ENCODE measurements around the gene CD81. TPM values are rescaled to one million over a fixed set of nuclear protein-coding genes. Genes with fewer than 3 reads are reported as not detected.

The CD81 gene
- polyA plus RNA-seq, 1 donor: 447 TPM

DNA sequence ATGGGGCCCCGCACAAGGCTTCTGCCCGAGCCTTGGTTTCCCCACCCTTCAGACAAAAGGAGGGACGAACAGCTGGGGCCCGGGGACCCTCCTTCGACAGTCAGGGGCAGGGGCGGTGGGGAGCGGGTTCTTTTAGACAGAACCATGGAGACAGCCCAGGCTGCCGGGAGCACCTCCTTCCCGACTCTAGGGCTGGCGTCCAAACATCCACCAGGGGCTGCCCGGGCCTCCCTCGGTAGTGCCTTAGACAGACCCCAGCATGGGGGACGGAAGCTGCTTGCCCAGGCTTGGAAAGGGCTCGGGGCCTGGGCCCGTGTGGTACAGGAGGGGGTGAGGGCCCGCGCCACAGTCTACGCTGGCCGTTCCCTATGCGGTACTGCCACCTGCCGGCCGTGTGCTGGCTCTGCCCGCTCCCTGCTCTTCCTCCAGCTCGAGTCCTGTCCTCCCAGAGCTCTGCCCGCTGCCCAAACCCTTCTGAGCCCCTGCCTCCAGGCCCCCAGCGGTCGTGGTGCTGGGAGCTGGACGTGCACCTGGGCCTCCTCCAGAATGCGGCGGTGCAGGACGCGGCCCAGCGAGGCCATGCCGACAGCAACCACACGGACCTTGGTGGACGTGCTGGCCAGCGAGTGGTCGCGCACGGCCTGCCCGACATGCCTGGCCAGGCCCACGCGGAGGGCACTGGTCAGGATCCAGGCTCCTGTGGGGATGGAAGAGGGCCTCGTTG lies 43.6 kb downstream of the CD81 start:
- peak; percentile 29 for DNase-seq (ENCODE audit: low read depth)

DNA sequence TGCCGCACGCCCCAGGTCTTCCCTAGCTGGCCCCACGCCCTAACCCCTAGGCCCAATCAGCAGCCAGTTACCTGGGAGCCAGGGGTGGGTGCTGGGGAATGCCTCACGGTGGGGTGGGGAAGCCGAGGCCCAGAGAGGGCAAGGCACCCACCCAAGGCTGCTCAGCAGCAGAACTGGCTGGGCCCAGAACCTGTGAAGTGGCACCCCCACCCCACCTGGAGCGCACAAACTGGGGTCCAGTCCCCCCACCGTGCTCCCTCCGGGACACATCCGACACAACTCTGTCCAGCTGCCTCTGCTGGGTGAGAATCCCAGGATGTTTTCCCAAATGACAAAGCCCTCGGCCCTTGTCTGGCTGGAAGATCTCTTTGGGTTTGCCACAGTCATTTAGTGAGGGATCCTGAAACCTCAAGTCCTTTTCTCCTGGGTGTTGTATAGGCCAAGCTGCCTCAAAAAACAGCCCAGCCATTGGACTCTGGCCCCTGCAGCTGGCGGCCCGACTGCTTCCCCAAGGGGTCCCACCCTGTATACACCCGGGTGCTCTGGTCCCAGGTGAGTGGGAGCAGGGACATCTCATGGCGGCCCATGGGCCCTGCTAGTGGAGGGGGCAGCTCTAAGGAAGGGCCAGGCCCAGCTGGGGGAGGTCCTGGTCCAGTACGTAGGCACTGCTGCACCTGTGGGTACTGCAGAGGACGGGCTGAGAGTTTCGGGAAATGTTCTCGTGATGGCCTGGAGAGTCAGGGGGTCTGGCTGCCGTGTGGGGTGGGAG lies 44.3 kb downstream of the CD81 start:
- no peak for DNase-seq (ENCODE audit: low read depth)

DNA sequence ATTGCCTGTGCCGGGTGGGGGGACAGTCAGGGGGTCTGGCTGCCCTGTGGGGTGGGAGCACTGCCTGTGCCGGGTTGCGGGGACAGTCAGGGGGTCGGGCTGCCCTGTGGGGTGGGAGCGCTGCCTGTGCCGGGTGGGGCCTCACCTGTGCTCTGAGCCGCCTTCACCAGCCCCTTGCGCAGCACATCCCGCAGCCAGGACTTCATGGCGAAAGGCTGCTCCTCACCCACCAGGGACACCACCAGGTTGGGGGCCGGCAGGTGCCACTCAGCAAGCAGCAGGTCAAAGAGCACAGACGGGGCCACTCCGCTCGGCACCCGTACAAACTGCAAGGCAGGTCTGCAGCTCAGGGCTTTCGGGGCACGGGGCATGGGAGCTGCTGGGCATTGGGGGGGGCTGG lies 44.9 kb downstream of the CD81 start:
- no peak for DNase-seq (ENCODE audit: low read depth)

DNA sequence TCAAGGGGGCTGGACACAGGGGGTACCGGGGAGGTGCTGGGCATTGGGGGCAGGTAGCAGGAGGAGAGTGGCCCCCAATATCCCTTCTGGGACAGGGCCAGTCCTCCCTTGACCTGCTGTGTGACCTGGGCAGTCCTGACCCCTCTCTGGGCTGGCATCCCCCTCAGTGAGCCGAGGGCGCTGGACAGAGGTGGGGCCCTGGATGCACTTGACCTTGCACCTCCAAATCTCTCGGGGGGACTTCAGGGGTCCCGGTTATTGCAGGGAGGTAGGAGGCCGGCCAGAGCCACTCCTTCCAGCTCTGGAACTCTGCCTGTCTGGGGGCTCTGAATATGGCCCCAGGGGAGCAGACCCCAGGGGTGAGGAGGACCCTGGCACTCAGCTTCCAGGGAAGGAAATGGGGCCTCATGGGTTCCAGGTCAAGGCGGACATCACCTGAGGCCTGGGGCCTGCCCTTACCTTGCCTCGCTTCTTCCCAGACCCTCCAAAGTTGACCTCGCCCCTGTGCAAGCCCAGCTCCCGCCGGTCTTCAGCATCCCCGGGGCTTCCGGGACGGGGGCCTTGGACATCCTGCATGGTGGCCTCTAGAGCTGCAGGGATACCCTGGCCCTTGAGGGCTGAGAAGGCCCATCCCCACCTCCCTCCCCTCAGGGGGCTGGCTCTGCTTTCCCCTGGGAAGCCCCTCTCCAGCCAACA lies 45.5 kb downstream of the CD81 start:
- DNase-seq (ENCODE audit: low read depth): no peak

DNA sequence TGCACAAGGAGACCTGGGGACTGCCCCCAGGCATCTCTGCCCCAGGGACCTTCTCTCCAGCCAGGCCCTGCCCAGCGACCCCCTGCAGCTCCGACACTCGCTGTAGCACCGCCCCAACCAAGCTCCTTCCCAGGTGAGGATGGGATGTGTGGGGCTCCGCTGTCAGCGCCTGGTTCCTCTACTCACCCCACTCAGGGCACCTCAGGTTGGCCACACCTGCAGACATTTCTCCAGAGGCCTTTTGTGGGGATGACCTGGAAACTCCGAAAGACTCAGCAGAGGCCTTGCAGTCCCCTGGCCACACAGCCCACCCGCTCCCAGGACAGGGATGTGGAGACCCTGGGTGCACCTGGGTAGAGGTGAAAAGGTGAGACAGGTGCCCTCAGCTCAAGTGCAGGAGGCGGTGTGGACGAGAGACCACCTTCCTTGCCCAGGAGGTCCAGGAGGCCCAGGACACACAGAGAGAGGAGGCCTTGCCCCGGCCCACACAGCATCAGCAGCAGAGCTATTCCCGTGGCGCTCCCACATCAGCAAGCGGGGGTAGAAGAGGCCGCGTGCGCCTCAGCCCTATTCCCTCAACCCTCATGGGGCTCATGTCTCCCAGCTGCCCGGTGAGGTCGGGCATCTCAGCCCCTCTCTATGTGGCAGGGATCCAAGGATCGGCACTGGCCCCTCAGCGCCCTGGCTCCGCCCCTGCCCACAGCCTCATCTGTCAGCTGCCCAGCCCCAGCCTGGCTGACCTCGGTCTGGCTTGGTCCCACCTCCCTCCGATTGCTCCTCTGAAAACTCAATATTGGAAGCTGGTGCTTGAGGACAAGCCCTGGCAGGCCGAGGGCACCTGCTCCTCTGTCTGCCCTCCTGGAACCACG lies 46.3 kb downstream of the CD81 start:
- no peak for DNase-seq (ENCODE audit: low read depth)

DNA sequence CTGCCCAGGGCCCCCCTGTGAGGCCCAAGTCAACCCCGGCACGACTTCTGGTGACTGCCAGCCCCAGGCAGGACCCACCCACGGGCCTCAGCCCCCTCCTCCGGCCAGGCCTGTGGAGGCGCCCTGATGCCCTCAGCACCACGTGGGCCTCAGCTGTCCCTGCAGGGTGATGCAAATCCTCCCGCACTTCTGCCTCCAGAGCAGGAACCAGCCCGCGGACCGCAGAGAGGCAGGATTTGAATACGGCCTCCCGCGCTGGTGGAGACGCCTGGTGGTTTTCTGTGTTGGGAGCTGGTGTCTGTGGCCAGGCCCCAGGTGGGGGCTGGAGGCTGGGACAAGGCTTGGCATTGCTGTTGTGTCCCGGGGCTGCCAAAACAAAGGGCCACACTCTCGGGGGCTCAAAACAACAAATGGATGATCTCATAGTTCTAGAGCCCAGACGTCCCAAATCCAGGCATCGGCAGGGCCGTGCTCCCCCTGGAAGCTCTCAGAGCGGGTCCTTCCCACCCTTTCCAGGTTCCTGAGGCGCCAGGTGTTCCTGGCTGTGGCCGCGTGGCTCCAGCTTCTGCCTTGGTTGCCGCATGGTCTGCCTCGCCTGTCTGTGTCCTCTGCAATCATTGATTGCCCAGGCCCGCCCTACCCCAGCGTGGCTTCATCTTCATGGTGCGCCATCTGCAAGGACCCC lies 47.8 kb downstream of the CD81 start:
- no peak for DNase-seq (ENCODE audit: low read depth)

DNA sequence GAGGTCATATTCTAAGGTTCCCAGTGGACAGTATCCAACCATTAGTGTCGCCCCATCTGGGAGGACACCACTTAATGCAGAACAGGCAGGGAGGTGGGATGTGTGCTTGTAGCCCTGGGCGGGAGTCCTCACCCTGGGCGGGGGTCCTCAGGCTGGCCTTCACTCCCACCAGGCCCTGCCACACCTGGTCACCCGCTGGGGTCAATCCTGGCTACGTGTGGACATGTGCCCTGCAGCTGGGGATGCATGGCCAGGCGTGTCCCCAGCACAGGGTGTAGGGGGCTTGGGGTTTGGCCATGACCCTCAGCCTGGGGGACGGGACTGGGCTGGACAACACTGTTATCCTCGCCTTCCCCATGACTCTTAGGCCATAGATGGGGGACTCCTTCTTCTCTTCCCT lies 48.4 kb downstream of the CD81 start:
- no peak for DNase-seq (ENCODE audit: low read depth)

DNA sequence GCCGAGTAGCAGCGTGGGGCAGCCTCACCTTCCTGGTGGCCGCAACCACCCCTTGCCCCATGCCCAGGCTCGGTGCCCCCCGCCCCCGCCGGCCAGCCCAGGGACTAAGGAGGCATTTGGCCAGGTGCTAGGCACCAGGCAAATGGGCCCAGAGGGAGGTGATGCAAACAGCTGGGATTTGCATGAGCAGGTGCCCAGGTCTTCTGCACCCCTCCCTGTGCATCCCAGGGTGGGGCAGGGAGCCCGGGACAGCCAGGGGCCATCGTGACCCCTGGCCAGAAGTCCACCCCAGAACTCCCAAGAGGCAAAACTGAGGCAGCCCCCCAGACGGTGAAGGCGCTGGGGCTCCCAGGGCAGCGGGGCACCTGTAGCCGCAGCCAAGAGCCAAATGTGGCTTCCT lies 49.1 kb downstream of the CD81 start:
- DNase-seq (ENCODE audit: low read depth): no peak

DNA sequence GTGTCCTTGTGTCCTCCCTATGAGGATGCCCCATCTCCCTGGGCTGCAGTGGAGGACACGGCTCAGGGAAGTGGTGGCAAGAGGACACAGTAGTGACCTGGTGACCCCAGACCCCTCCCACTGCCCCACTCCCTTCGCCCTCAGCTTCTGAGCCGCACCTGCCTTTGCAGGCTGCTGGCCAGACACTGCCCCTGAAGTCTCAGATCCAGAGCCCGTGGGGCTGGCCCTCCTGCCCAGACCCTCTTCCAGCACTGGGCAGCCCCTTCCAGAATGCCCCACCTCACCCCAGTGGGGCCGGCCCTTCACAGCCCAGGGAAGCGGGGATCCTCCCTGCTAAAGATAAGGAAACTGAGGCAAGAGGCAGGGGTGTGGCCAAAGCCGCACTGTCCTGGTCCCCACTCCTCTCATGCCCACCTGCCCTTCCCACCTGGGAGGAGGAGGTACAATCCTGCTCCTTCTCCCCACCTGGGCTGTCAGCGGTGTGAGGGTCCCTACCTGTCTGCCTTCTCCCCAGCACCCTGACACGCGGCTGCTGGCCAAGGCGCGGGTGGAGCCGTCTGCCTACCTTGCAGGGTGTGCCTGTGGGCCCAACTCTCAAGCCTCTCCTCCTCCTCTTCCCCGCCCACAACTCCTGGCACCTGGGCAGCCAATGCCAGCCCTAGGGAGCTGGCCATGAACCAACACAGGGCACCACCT lies 49.9 kb downstream of the CD81 start:
- DNase-seq (ENCODE audit: low read depth): no peak

DNA sequence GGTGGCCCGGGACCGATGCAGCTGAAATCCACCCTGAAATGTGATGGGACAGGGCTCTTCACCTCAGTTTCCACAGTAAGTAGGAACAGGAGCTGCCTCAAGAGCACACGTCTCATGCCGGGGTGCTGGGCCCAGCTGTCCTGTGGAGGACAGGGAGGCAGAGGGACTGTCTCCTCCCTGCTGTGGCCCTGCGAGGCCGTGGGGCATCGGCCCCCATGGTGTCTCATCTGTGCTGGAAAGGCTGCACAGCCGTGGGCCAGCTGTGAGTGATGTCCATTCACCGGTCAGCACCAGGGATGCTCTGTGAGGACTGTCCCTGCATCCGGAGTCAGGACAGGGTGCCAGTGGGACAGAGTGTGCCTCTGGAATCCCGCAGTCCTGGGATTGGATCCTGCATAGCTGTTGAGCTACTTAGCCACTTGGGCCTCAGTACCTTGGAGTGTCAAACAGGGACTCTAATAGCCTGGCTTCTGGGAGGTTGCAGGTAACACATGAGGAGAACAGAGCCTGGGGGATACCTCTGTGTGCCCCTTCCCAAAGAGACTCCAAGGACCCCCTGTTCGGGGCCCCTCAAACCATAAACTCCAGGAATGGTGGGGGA lies 50.7 kb downstream of the CD81 start:
- no peak for DNase-seq (ENCODE audit: low read depth)

DNA sequence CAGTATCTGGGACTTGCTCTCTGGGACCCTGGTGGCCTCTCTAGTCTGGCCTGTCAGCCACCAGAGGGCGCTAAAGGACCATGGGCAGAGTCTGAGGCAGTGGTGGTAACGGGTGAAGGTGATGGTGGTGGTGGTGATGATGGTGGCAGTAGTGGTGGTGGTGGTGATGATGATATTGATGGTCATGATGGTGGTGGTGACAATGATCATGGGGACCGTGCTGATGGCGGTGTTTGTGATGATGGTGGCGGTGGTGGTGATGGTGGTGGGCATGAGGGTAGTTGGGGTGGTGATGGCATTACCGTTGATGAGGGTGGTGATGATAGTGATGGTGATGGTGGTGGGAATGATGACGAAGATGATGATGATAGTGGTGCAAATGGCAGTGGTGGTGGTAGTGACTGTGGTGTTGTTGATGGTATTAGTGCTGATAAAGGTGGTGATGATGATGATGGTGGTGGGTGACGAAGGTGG lies 51.2 kb downstream of the CD81 start:
- DNase-seq (ENCODE audit: low read depth): no peak

DNA sequence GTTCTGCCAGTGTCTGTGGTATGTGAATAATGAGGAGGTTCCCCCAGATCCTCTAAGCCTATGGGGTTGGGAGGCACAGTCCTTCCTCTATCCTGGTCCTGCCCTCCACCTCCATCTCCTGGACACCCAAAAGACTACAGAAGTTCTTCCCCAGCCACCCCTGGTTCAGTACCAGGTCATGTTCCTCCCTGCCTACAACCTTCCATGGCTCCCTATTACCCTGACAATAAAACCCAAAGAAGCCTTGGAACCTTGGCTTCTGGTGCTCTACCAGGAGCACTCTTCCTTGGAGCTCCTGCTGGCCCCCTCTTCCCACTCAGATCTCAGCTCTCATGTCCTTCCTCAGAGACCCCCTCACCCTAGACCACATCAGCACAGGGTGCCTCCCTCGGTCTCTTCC lies 54.3 kb downstream of the CD81 start:
- no peak for DNase-seq (ENCODE audit: low read depth)

DNA sequence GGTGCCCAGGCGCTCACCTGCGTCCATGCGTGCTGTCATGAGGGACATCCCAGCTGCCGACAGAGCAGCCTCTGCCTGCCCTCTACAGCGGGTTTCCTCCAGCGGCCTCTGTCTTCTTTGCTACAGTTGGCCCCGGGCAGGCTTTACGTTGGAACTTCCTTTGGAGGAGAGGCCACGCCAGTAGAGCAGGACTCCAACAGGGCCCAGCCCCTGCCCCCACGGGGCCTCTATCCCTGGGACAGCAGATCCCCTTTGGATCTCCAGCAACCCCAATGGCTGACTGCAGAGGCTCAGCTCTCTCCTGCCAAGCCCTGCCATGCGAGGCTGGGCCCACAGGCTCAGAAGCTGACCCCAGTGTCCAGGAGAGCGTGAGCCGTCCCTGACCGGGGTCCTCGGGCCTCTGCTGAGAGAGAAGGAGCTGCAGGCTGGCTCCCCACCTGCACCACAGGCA lies 55.1 kb downstream of the CD81 start:
- no peak for DNase-seq (ENCODE audit: low read depth)

DNA sequence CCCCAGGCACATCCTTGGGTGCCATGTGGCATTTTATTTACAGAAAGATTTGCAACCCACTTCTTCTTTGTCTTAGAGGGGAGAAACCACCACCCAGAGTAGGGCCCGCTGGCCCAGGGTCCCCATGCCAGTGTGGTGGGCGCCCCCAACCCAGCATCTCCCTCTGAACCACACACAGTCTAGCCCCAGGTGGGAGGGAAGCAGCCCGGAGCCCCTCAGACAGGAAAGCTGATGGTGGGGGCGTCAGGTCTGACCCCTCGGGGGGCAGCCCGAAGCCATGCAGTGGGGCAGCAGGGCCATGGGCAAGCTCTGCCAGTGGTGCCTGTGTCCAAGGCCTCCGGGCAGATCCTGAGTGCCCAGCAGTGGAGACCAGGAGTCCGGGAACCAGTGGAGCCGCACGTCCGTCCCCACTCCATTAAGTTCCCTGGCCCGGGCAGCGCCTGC lies 55.5 kb downstream of the CD81 start:
- DNase-seq (ENCODE audit: low read depth): no peak

DNA sequence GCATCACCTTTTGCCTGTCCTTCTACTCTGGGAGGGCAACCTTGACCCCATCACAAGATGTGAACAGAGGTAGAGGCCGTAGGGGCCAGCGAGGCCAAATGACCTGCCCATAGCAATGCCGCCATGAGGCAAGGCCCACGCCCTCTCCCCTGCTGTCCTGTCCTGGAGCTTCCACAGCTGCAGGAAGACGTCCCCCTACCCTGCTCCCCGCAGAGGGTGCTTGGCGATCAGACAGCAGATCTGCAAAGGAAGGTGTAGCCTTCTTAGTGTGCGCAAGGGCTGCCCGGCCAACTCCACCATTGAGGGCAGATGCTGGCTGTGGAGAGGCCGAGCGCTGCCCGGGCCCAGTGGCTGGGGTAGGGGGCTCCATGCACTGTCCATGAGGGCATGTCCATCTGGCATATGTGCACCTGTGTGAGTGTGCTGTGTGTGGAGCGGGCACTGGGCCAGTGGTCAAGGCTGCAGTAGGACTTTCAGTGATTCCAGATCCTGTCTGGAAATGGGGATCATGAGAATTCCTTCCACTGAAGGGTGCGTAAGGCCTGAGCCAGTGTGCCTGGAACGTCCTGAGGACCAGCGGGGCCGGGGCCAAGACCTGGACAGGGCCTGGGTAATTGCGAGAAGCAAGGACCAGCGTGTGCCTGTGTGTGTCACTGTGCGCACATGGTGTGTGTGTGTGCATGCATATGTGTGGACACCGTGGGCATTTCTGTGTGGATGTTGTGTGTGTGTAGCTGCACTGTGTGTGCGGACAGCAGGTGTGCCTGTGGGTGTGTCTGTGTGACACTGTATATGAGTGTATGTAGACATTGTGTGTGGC lies 56.2 kb downstream of the CD81 start:
- no peak for DNase-seq (ENCODE audit: low read depth)

DNA sequence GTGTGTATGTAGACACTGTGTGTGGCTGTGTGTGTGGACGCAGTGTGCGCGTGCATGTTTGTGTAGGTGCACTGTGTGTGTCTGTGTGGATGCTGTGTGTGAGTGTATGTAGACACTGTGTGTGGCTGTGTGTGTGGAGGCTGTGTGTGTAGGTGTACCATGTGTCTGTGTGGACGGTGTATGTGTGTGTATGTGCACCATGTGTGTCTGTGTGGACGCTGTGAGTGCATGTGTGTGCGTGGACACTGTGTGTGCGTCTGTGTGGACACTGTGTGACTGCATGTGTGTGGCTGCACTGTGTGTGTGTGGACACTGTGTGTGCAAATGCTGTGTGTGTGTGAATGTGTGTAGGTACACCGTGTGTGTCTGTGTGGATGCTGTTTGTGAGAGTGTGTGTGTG lies 56.9 kb downstream of the CD81 start:
- DNase-seq (ENCODE audit: low read depth): no peak

DNA sequence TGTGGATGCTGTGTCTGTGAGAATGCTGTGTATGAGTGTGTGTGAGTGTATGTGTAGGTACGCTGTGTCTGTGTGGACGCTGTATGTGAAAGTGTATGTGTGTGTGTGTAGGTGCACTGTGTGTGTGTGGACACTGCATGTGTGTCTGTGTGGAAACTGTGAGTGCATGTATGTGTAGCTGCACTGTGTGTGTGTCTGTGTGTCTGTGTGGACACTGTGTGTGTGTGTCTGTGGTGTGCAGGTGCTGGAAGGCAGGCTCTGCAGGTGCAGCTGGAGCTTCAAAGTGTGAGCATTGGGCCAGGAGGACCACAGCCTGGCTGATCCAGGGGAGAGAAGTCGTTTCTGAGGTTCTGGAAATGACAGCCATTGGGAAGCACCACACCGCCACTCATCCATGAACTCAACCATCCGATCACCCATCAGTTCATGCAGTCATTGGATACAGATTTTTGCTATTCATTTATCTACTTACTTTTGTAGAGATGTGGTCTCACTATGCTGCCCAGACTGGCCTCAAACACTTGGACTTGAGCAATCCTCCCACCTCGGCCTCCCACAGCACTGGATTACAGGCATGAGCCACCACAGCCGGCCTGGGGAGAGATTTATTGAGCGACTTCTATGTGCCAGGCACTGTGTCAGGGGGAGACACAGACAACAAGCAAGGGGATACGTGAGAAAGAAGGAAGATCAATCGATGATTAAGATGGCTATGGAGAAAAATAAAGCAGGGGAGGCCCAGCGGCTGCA lies 57.6 kb downstream of the CD81 start:
- DNase-seq (ENCODE audit: low read depth): no peak

DNA sequence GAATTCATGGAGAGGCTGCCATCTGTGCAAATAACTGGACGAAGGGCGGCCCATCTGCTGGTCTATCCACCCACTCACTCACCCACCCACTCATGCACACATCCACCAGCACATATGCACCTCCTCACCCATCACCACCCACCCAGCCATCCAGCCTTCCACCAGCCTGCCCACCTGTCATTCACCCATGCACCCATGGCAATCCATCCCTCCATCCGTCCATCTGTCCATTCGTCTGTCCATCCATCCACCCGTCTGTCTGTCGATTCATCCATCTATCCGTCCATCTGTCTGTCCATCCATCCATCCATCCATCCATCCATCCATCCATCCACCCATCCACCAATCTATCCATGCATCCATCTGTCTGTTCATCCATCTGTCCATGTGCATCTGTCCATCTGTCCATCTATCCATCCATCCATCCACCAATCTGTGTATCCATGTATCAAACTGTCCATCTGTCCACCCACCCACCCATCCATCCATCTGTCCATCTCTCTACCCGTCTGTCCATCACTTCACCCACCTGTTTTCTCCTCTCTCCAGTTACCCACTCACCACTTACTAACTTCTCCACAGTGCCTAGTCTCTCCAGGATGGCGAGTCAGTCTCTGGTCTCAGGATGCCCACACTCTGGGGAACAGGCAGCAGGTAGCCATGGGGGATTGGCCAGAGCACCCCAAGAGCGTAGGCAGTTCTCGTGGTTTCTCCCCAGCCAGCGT lies 58.3 kb downstream of the CD81 start:
- DNase-seq (ENCODE audit: low read depth): no peak
